Measurements from ENCODE around the gene COBL.

Gene COBL

GRCh38 chr7:51318886-51319579 is 2.4 kb upstream of the COBL start:
- TF ChIP-seq FOXM1 (IDR thresholded peaks at IDR 0.05; ENCODE audit: borderline replicate concordance, low read depth) (no peak), CEBPB (IDR thresholded peaks at IDR 0.05) (no peak), EGR1 (IDR thresholded peaks at IDR 0.05) (no peak), TCF12 (IDR thresholded peaks at IDR 0.05; ENCODE audit: low read depth) (no peak), MAX (IDR thresholded peaks at IDR 0.05) (no peak), USF1 (IDR thresholded peaks at IDR 0.05) (no peak), YY1 (IDR thresholded peaks at IDR 0.05; ENCODE audit: low read depth) (no peak), ZBTB7A (IDR thresholded peaks at IDR 0.05; ENCODE audit: low read depth) (no peak), NFIC (IDR thresholded peaks at IDR 0.05) (no peak)

DNA sequence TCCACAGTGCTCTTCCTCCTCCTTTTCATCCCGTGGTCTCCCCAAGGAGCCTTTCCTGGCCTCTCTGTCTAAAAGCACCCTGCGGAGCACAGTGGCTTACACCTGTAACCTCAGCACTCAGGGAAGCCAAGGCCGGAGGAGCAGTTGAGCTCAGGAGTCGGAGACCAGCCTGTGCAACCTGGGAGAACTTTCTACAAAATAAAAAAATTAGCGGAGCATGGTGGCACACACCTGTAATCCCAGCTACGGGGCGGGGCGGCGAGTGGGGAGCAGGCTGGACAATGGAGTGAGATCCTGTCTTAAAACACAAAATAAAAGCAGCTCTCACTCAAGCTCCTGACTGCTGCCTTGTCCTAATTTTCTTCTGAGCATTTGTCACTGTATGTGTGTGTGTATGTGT is 1.4 kb upstream of the COBL start:
- TF ChIP-seq NFIC (IDR thresholded peaks at IDR 0.05) (no peak), REST (IDR thresholded peaks at IDR 0.05; ENCODE audit: low read depth) (no peak), TAF1 (IDR thresholded peaks at IDR 0.05; ENCODE audit: low read depth) (no peak), FOXM1 (IDR thresholded peaks at IDR 0.05; ENCODE audit: borderline replicate concordance, low read depth) (no peak), ZBTB7A (IDR thresholded peaks at IDR 0.05; ENCODE audit: low read depth) (no peak), CEBPB (IDR thresholded peaks at IDR 0.05) (no peak), USF1 (IDR thresholded peaks at IDR 0.05) (no peak)

GRCh38 chr7:51317582-51317910 is 937 bp upstream of the COBL start:
- TF ChIP-seq TEAD4 (IDR thresholded peaks at IDR 0.05) = no peak
- TF ChIP-seq FOXM1 (IDR thresholded peaks at IDR 0.05; ENCODE audit: borderline replicate concordance, low read depth) = no peak
- TF ChIP-seq CREB1 (IDR thresholded peaks at IDR 0.05; ENCODE audit: low read depth) = no peak
- TF ChIP-seq USF1 (IDR thresholded peaks at IDR 0.05) = no peak
- no peak for TF ChIP-seq YY1 (IDR thresholded peaks at IDR 0.05; ENCODE audit: low read depth)
- TF ChIP-seq TAF1 (IDR thresholded peaks at IDR 0.05; ENCODE audit: low read depth) = no peak
- no peak for TF ChIP-seq RAD21 (IDR thresholded peaks at IDR 0.05; ENCODE audit: low read depth)
- TF ChIP-seq CEBPB (IDR thresholded peaks at IDR 0.05) = no peak

GRCh38 chr7:51316262-51316665 is 345 bp downstream of the COBL start:
- TF ChIP-seq TCF12 (IDR thresholded peaks at IDR 0.05; ENCODE audit: low read depth) (no peak), USF1 (IDR thresholded peaks at IDR 0.05) (no peak), NFIC (IDR thresholded peaks at IDR 0.05) (no peak), RAD21 (IDR thresholded peaks at IDR 0.05; ENCODE audit: low read depth) (no peak), TAF1 (IDR thresholded peaks at IDR 0.05; ENCODE audit: low read depth) (0 out of 2 replicates have a peak, but pooled peaks have one; percentile 26), CREB1 (IDR thresholded peaks at IDR 0.05; ENCODE audit: low read depth) (no peak), MAX (IDR thresholded peaks at IDR 0.05) (0 out of 2 replicates have a peak, but pooled peaks have one; percentile 52), EGR1 (IDR thresholded peaks at IDR 0.05) (no peak), CEBPB (IDR thresholded peaks at IDR 0.05) (no peak)

- no peak for TF ChIP-seq CEBPB (IDR thresholded peaks at IDR 0.05)
- TF ChIP-seq ZBTB7A (IDR thresholded peaks at IDR 0.05; ENCODE audit: low read depth) = peak; percentile 81
- no peak for TF ChIP-seq EP300 (IDR thresholded peaks at IDR 0.05; ENCODE audit: borderline replicate concordance)
- TF ChIP-seq TCF12 (IDR thresholded peaks at IDR 0.05; ENCODE audit: low read depth) = peak; percentile 62; the same call in 1 of the 2 replicates
These were observed 982 bp downstream of the COBL start for GRCh38 chr7:51315393-51316261.

- TF ChIP-seq RAD21 (IDR thresholded peaks at IDR 0.05; ENCODE audit: low read depth) = no peak
These were observed 1.9 kb downstream of the COBL start for GRCh38 chr7:51314726-51315125.
